ENCODE measurements around the gene TMC1.
A peak's percentile ranks its signal among the peaks of the same experiment; 100 is the strongest.
"Not testable (repeated sequence)": the region's sequence is repeated elsewhere in the genome, so short reads cannot be mapped to it uniquely, and the experiment has no call there.

TMC1 gene

GRCh38 chr9:72521416-72521815 lies at the start of gene TMC1:
Gene TMC1 (plus strand): TSS chr9:72521608. CDS start chr9:72648649, 127,041 bp downstream.
- DNase-seq (ENCODE audit: low read depth in 2 of 2): not testable (repeated sequence)

- no peak for DNase-seq (ENCODE audit: low read depth in 2 of 2)
Observed at GRCh38 chr9:72473474-72474261, 47.7 kb upstream of the TMC1 start.

DNA sequence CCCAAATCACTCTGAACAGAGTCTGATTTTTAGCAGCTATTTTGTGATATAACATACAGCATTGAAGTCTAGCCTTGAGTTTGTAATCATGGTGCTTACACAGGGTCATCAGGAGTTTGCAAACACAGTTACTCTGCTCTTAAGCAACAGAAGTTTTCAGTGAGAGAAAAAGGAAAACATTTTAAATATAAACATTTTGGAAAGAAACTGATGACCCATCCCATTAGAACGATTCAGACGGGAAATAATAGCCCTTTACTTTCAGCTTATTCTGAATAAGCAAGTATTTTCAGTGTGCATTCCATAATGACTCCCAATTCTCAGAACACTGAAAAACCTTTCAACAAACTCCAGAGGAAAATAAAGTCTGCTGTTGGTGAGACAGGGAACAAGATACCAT lies 46.7 kb upstream of the TMC1 start:
- no peak for DNase-seq (ENCODE audit: low read depth in 2 of 2)

DNA sequence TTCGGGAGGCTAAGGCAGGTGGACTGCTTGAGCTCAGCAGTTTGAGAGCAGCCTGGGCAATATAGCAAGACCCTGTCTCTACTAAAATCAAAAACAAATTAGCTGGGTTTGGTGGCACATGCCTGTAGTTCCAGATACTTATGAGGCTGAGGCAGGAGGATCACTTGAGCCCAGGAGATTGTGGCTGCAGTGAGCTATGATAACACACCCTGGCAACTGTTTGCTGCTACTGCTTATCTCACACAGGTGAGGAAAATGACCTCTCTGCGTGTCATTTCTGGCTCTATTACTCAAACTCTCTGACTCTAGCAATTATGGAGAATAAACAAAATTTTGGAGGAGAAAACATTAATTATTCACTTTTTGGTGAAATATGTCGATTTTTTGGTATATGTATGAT lies 45.3 kb upstream of the TMC1 start:
- no peak for DNase-seq (ENCODE audit: low read depth in 2 of 2)

DNA sequence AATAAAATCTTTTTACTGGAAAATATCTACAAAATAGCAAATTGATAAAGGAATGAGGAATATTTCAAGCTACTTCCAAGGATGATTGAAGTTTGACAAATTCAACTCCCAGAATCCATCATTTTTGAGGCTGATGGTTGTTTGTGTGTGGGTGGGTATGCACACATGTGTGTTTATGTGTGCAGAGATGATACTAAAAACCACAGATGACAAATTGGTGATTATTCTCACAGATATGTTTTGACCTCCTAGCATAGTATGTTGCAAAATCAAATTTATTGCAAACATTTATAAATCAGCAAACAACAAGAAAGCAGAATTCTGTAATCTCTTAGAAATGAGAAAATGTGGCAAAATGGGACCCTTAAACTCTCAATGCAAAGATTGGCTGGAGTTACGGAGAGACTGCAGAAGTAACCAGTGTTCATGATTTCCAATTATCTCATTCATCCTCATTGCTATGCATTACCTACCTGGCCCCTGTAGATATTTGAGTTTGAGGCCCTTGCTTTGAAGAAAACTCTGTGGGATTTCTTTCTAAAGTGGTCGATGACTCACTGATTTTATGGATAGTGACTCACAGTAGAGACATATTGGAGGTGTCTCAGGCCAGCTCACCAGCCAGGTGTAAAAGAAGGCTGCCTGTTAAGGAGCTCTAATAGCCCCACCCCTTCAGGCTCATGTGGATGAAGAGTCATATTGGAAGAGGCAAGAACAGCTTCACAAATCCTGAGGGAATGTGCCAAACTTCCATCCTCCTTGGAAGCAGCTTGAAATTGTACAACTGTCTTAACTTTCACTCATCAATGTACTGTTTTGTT lies 44.6 kb upstream of the TMC1 start:
- DNase-seq (ENCODE audit: low read depth in 2 of 2): peak; percentile 24 to 32

DNA sequence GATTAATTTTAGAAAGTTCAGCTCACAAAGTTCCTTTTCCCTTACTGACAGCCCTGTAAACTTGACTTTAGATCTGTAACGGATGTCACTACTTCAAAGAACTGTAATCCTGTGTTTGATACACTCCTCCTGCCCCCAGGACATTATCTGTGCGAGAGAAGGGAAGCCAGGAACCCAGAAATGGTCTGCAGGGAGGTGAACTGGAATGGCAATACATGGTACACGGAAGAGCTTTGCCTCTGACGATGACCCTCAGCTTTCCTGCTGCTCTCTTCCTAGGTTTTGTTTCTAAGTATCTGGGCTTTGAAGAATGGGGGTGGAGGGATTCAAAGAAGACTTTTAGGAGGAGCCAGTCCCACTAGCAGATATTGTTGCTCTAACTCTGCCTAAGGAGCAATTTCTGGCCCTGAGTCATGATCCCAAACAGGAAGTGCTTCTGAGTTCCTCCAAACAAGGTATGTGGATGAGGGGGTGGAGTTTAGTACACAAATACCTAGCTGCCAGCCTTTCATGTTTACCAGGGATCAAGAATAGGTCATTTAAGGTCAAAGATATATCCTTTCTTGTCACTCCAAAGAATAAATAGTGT lies 43.4 kb upstream of the TMC1 start:
- no peak for DNase-seq (ENCODE audit: low read depth in 2 of 2)

DNA sequence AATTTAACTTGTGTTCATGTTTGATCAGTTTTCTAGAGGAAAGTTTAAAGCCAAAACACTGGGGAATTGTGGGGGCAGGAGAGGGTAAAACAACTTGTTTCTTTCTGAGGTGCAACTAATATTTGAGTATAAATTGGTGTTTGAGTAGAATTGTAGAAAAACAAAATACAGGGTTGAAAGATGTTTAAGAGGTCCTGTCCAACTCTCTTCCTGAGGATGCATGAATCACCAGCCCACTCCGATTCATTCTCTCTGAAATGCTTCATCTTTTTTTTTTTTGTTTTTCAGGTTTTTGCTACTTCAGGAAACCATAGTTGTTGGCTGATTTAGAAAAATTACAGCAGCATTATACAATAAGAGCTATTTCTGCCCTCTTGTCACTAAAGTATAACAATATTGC lies 42.4 kb upstream of the TMC1 start:
- DNase-seq (ENCODE audit: low read depth in 2 of 2): no peak

GRCh38 chr9:72480261-72480660 lies 41.1 kb upstream of the TMC1 start:
- not testable (repeated sequence) for DNase-seq (ENCODE audit: low read depth in 2 of 2)

GRCh38 chr9:72480921-72481320 lies 40.5 kb upstream of the TMC1 start:
- DNase-seq (ENCODE audit: low read depth in 2 of 2): no peak

- no peak for DNase-seq (ENCODE audit: low read depth in 2 of 2)
Observed at GRCh38 chr9:72485821-72486593, 35.4 kb upstream of the TMC1 start.

DNA sequence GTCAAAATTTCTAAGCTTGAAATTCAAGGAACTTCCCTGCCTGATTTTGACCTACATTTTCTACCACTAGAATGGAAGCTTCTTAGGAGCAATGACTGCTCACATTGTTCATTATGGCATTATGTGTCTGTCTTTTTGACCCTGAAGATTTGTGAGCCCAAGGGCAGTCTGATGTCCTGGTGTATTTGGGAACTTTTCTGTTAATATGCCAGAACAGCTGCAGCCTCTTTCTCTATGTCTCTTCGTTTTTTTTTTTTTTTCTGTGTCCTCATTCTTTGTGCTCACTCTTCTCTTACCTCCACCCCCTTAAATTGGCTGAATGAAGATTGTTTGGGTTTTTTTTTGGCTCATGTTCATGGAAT lies 34.8 kb upstream of the TMC1 start:
- DNase-seq (ENCODE audit: low read depth in 2 of 2): no peak

- DNase-seq (ENCODE audit: low read depth in 2 of 2): not testable (repeated sequence)
Observed at GRCh38 chr9:72487665-72488064, 33.7 kb upstream of the TMC1 start.

DNA sequence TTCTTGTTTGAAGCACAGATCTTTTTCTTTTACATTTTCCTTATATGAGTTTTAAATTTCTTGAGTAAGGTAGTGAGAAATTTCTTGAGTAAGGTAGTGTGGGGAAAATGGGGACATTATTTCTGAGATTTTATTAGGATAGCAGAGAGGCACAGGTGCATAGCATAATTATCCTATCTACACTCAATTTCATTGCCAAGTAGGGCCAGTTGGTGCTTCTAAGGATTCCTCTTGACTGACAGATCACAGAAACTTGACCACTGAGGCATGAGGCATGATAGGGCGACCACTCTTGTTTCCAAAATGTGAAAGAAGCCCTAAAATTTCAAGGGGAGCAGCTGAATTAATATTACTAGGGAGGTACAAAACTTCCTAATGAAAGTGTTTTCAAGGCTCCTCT lies 31.4 kb upstream of the TMC1 start:
- no peak for DNase-seq (ENCODE audit: low read depth in 2 of 2)

GRCh38 chr9:72491242-72491641 lies 30.2 kb upstream of the TMC1 start:
- DNase-seq (ENCODE audit: low read depth in 2 of 2): no peak

GRCh38 chr9:72494051-72494450 lies 27.4 kb upstream of the TMC1 start:
- no peak for DNase-seq (ENCODE audit: low read depth in 2 of 2)

GRCh38 chr9:72497447-72498046 lies 23.9 kb upstream of the TMC1 start:
- DNase-seq (ENCODE audit: low read depth in 2 of 2): no peak

GRCh38 chr9:72506615-72507014 lies 14.8 kb upstream of the TMC1 start:
- no peak for DNase-seq (ENCODE audit: low read depth in 2 of 2)

- no peak for DNase-seq (ENCODE audit: low read depth in 2 of 2)
Observed at GRCh38 chr9:72509053-72509452, 12.4 kb upstream of the TMC1 start.

GRCh38 chr9:72509635-72510034 lies 11.8 kb upstream of the TMC1 start:
- no peak for DNase-seq (ENCODE audit: low read depth in 2 of 2)

DNA sequence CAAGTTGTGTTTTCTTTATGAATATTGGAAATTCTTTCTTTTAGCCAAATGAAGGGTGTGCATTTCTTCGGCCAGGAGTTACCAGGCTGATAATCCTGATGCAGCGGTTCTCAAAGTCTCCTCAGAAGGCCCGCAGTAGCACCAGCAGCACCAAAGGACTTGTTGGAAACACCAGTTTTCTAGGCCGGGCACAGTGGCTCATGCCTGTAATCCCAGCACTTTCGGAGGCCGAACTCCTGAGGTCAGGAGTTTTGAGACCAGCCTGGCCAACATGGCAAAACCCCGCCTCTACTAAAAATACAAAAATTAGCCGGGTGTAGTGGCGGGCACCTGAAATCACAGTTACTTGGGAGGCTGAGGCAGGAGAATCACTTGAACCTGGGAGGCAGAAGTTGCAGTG lies 397 bp upstream of the TMC1 start:
- not testable (repeated sequence) for DNase-seq (ENCODE audit: low read depth in 2 of 2)

DNA sequence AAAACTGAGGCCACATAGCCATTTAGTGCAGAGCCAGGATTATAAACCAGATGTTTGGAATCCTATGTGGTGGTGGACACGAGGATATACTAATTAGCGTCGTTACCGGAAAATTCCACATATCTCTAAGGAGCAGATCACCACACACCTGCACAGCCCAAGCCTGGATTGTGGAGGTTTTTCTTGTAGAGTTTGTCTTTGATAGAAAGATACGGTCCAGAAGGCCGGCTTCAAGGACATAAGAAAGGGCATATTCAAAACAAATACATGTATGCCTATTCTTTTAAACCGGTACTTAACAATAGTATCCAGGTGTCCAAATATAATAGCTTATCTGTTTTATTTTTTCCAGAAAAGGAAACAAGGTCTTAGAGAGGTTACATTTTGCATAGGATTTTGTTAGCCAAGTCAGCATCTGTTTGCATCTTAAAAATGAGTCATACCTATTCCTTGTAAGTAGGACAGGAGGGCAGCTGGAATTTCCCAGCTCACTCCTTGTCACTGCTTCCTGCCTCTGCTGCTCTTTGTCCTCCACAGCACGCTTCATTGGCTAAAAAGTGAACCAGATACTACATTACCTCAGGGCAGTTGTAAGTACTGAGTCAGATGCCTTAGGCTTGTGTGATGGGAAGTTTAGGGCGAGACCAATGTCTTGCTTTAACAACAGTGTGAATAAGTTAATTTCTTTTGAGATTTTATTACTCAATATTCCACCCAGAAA lies 3.6 kb downstream of the TMC1 start:
- DNase-seq (ENCODE audit: low read depth in 2 of 2): peak in 1 of 2 donors; percentile 25
